Neural crest cell (in vitro differentiated cells): ENCODE measurements around the gene SLC26A8. TPM values are rescaled to one million over a fixed set of nuclear protein-coding genes. Genes with fewer than 3 reads are reported as not detected.
"Not testable (repeated sequence)": the region's sequence is repeated elsewhere in the genome, so short reads cannot be mapped to it uniquely, and the experiment has no call there.

ENCODE experiments used
- DNase-seq: peaks from one replicate; pipeline ENCODE4 v3.0.0; 2021; ENCODE audit warnings: low read depth, mixed read lengths, low spot score
- H3K27ac Mint-ChIP-seq: one replicate; pipeline ENCODE4 v1.8.0; 2021; ENCODE audit warnings: mild to moderate bottlenecking, mixed read lengths; ENCODE audit not compliant: unreplicated experiment
- H3K27me3 Mint-ChIP-seq: 2 replicates; pipeline ENCODE4 v1.8.0; 2021; ENCODE audit warnings: low read depth, mild to moderate bottlenecking, mixed read lengths
- H3K36me3 Mint-ChIP-seq: 2 replicates; pipeline ENCODE4 v1.8.0; 2021; ENCODE audit warnings: low read depth, mild to moderate bottlenecking, mixed read lengths
- H3K4me1 Mint-ChIP-seq: 2 replicates; pipeline ENCODE4 v1.8.0; 2021; ENCODE audit warnings: mixed read lengths
- H3K4me3 Mint-ChIP-seq: one replicate; pipeline ENCODE4 v1.8.0; 2021; ENCODE audit warnings: mild to moderate bottlenecking, mixed read lengths
- H3K9me3 Mint-ChIP-seq: 2 replicates; pipeline ENCODE4 v1.8.0; 2021; ENCODE audit warnings: mixed read lengths
- total RNA-seq: library from RNA; stranded (reverse); gene quantifications from 2 replicates; pipeline ENCODE4 v1.2.1, GENCODE V29; 2021
- TF ChIP-seq, protein P1 (sequence below): fragments of 200-600 bp; sonication (generic); conservative IDR thresholded peaks from 2 replicates; pipeline ENCODE4 v1.5.0; 2021; ENCODE audit warnings: antibody characterized with exemption, mild to moderate bottlenecking

SLC26A8 gene
- total RNA-seq, 1 donor from 2014 or later = 0.33 TPM

DNA sequence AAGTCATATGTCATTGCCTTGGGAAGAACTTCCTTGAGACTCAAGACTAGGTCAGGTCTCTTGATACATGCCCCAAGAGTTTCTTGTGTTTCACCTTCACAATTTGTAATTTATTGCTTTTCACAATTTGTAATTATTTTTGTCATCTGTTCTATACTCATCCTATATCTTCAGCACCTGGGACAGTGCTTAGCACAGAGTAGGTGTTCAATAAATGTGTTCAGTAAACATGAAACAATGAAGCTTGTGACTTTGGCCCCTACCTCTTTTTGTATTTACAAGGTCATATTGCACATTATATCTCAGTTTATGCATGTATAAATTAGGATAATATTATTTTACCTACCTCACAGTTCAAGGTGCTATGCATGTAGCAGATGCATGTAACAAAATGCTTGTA, 82.1 kb downstream of the SLC26A8 start:
- no peak for DNase-seq
- Mint-ChIP-seq H3K36me3 (peaks cover 4% of the 10 kb centered on the region), H3K4me3 (no peak overlapping the region), H3K4me1 (no peaks in the 10 kb centered on the region), H3K27ac (no peak overlapping the region), H3K27me3 (no peaks in the 10 kb centered on the region), H3K9me3 (peaks cover 11% of the 10 kb centered on the region)
- TF ChIP-seq, protein P1, sequence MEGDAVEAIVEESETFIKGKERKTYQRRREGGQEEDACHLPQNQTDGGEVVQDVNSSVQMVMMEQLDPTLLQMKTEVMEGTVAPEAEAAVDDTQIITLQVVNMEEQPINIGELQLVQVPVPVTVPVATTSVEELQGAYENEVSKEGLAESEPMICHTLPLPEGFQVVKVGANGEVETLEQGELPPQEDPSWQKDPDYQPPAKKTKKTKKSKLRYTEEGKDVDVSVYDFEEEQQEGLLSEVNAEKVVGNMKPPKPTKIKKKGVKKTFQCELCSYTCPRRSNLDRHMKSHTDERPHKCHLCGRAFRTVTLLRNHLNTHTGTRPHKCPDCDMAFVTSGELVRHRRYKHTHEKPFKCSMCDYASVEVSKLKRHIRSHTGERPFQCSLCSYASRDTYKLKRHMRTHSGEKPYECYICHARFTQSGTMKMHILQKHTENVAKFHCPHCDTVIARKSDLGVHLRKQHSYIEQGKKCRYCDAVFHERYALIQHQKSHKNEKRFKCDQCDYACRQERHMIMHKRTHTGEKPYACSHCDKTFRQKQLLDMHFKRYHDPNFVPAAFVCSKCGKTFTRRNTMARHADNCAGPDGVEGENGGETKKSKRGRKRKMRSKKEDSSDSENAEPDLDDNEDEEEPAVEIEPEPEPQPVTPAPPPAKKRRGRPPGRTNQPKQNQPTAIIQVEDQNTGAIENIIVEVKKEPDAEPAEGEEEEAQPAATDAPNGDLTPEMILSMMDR = no peak

DNA sequence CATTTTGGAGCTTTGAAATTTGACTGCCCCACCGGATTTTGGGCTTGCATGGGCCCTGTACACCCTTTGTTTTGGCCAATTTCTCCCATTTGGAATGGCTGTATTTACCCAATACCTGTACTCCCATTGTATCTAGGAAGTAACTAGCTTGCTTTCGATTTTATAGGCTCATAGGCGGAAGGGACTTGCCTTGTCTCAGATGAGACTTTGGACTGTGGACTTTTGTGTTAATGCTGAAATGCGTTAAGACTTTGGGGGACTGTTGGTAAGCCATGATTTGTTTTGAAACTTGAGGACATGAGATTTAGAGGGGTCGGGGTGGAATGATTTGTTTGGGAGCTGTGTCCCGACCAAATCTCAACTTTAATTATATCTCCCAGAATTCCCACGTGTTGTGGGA, 83.3 kb downstream of the SLC26A8 start:
- not testable (repeated sequence) for H3K27me3 Mint-ChIP-seq, H3K4me3 Mint-ChIP-seq, H3K36me3 Mint-ChIP-seq, DNase-seq, H3K4me1 Mint-ChIP-seq, H3K27ac Mint-ChIP-seq
- peaks cover 11% of the 10 kb centered on the region for H3K9me3 Mint-ChIP-seq

DNA sequence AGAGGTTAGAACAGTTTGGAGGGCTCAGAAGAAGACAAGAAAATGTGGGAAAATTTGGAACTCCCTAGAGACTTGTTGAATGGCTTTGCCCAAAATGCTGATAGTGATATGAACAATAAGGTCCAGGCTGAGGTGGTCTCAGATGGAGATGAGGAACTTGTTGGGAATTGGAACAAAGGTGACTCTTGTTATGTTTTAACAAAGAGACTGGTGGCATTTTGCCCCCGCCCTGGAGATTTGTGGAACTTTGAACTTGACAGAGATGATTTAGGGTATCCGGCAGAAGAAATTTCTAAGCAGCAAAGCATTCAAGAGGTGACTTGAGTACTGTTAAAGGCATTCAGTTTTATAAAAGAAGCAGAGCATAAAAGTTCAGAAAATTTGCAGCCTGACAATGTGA, 84.4 kb downstream of the SLC26A8 start:
- H3K9me3 Mint-ChIP-seq = peaks cover 11% of the 10 kb centered on the region
- DNase-seq, H3K4me3 Mint-ChIP-seq: not testable (repeated sequence)

DNA sequence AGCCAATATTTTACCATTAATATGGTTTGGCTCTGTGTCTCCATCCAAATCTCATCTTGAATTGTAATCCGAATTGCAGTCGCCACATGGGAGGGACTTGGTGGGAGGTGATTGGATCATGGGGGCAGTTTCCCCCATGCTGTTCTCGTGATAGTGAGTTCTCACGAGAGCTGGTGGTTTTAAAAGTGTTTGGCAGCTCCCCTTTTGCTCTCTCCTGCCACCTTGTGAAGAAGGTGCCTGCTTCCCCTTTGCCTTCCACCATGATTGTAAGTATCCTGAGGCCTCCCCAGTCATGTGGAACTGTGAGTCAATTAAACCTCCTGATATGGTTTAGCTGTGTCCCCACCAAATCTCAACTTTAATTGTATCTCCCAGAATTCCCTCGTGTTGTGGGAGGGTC, 85.2 kb downstream of the SLC26A8 start:
- not testable (repeated sequence) for H3K4me1 Mint-ChIP-seq, H3K27ac Mint-ChIP-seq, H3K27me3 Mint-ChIP-seq, H3K36me3 Mint-ChIP-seq, DNase-seq, H3K4me3 Mint-ChIP-seq
- peaks cover 11% of the 10 kb centered on the region for H3K9me3 Mint-ChIP-seq

More for the DNA sequence above, 84.4 kb downstream of the SLC26A8 start:
- H3K27ac Mint-ChIP-seq, H3K4me1 Mint-ChIP-seq, H3K36me3 Mint-ChIP-seq, H3K27me3 Mint-ChIP-seq: not testable (repeated sequence)

DNA sequence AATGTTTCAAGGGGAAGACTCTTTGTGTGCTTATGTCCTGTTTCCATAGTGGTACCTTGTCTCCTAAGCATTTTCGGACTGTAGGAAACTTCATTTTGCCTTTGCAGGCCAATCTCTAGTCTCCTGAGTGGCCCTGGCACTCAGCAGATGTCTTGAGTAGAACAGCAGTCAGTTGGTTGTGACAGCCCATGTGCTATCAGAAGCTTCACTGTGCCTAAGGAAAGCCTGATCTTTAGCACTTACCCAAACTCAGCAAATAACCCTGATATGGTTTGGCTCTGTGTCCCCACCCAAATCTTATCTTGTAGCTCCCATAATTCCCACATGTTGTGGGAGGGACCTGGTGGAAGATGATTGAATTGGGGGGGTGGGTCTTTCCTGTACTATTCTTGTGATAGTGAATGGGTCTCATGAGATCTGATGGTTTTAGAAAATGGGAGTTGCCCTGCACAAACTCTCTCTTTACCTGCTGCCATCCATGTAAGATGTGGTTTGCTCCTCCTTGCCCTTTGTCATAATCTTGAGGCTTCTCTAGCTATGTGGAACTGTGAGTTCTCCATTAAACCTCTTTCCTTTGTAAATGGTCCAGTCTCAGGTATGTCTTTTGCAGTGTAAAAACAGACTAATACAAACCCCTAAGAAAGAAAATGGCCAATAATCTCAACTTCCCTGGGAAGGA, 87.6 kb downstream of the SLC26A8 start:
- DNase-seq = no peak
- Mint-ChIP-seq H3K27me3 (peaks cover 7% of the 10 kb centered on the region), H3K27ac (no peak overlapping the region), H3K4me3 (no peak overlapping the region), H3K9me3 (peaks cover 11% of the 10 kb centered on the region), H3K4me1 (no peaks in the 10 kb centered on the region), H3K36me3 (peaks cover 6% of the 10 kb centered on the region)
- TF ChIP-seq, protein P1 = no peak

DNA sequence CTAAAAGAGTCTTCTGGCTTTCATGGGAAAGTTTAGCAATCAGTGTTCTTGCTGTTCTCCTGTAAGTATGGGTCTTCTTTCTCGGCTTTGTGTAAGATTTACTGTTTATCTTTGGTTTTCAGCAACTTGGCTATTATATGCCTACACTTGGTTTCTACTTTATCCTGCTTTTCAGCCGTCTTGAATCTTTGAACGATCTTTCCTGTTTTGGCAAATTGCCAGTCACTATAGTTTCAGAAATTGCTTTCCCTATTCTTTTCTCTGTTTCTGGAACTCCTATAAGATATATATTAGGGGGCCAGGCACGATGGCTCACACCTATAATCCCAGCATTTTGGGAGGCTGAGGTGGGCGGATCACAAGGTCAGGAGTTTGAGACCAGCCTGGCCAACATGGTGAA, 89.0 kb downstream of the SLC26A8 start:
- peaks cover 4% of the 10 kb centered on the region for H3K36me3 Mint-ChIP-seq
- H3K27me3 Mint-ChIP-seq = peaks cover 13% of the 10 kb centered on the region
- TF ChIP-seq, protein P1 = no peak
- no peak for DNase-seq
- peaks cover 6% of the 10 kb centered on the region for H3K4me1 Mint-ChIP-seq
- no peak overlapping the region for H3K27ac Mint-ChIP-seq
- H3K9me3 Mint-ChIP-seq = peaks cover 4% of the 10 kb centered on the region
- H3K4me3 Mint-ChIP-seq = no peak overlapping the region

DNA sequence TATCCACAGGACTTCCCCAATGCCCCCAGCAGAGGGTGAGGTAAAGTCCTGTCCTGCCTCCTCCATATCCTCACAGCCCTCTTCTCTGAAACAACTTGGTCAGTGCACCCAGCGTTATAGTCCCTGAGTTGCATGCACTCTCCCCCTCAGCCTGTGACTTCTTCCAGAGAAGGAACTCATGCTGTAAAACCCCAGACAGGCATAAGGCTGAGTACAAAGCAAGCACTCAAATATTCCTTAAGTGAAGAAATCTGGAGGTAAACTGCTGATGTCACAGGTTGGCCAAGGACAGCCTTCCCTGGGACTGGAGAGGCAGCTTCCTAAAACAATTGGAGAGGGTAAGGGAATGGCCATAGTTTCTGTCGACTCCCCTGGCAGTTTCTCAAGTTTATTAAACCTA, 90.6 kb downstream of the SLC26A8 start:
- DNase-seq = no peak
- Mint-ChIP-seq H3K27ac (no peak overlapping the region), H3K9me3 (no peaks in the 10 kb centered on the region), H3K4me1 (peaks cover 7% of the 10 kb centered on the region), H3K27me3 (peaks cover 20% of the 10 kb centered on the region), H3K4me3 (no peak overlapping the region), H3K36me3 (peaks cover 2% of the 10 kb centered on the region)
- TF ChIP-seq, protein P1 = no peak

DNA sequence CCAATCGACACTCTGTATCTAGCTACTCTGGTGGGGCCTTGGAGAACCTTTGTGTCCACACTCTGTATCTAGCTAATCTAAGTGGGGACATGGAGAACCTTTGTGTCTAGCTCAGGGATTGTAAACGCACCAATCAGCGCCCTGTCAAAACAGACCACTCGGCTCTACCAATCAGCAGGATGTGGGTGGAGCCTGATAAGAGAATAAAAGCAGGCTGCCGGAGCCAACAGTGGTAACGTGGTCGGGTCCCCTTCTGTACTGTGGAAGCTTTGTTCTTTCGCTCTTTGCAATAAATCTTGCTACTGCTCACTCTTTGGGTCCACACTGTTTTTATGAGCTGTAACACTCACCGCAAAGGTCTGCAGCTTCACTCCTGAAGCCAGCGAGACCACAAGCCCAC, 92.6 kb downstream of the SLC26A8 start:
- H3K36me3 Mint-ChIP-seq, DNase-seq, H3K9me3 Mint-ChIP-seq, H3K4me3 Mint-ChIP-seq, H3K4me1 Mint-ChIP-seq: not testable (repeated sequence)
- H3K27me3 Mint-ChIP-seq = peaks cover 21% of the 10 kb centered on the region
- peak overlapping the region; percentile 54 for H3K27ac Mint-ChIP-seq
